Measurements from ENCODE around the gene NDRG4.

DNA sequence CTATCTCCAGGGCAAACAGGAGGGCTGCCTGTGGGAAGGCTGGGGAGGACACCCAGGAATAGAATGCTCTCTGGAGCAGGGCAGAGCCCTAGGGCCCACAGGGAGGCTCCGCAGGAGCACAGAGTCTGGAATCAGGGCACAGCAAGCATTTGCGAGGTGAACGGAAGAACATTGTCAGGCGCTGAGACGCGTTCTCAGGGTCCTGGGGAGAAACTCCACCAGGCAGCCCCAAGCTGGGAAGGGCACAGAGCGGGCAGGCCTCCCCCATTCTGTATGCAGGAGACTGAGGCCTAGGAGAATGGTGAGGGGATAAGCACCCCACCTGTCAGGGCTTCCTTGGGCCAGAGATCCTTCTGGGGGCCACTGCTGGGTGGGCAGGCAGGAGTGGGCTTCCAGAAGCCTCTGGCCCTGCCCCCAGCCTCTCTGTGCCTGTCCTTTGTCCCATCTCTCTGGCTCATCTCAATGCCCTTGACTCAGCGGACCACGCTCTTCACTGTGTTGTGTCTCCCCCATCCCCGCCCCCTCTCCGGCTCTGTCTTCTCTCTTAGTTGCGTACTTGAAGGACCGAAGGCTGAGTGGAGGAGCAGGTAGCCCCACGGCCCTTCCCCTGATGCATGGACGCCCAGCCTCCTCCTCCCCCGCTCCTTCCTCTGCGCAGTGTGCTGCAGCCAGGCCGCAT is 10.3 kb downstream of the NDRG4 start:
- TF ChIP-seq POLR2AphosphoS5 (IDR thresholded peaks at IDR 0.05; ENCODE audit: low read depth, low read length) (no peak), POLR2A (IDR thresholded peaks at IDR 0.05; ENCODE audit: low read depth, low read length) (no peak), TAF1 (IDR thresholded peaks at IDR 0.05; ENCODE audit: low read depth, low read length) (no peak), SPI1 (IDR thresholded peaks at IDR 0.05; ENCODE audit: low read depth, low read length) (no peak), POU2F2 (IDR thresholded peaks at IDR 0.05; ENCODE audit: low read depth, low read length) (no peak)
